Liver (tissue), 9 donors: ENCODE results near the gene ZDHHC14. TPM values are rescaled to one million over a fixed set of nuclear protein-coding genes. Genes with fewer than 3 reads are reported as not detected.

ENCODE experiments used
- DNase-seq: peaks from one replicate; pipeline ENCODE4 v3.0.0-alpha.2; 2017; ENCODE audit warnings: low spot score
- H3K27ac ChIP-seq, 2 donors: one replicate each; pipeline ENCODE4 v1.7.0; 2013; ENCODE audit warnings: inconsistent platforms in 2 of 2, low read length in 2 of 2, control low read depth in 1 of 2, low read depth in 1 of 2, mild to moderate bottlenecking in 1 of 2
- H3K27me3 ChIP-seq, 4 donors: one replicate each; pipeline versions ENCODE4 v1.6.1 to v1.7.0; 2013; ENCODE audit warnings: low read length in 3 of 4, inconsistent platforms in 1 of 4, mild to moderate bottlenecking in 1 of 4, moderate library complexity in 1 of 4; ENCODE audit not compliant: control insufficient read depth in 4 of 4, insufficient read depth in 4 of 4
- H3K36me3 ChIP-seq, 4 donors: one replicate each; pipeline versions ENCODE4 v1.6.1 to v1.7.0; 2013; ENCODE audit warnings: low read length in 3 of 4, mild to moderate bottlenecking in 3 of 4, low read depth in 1 of 4, moderate library complexity in 1 of 4; ENCODE audit not compliant: control insufficient read depth in 4 of 4, insufficient read depth in 3 of 4
- H3K4me1 ChIP-seq, 4 donors: one replicate each; pipeline versions ENCODE4 v1.6.1 to v1.7.0; 2013; ENCODE audit warnings: low read length in 3 of 4, mild to moderate bottlenecking in 3 of 4, moderate library complexity in 1 of 4; ENCODE audit not compliant: control insufficient read depth in 4 of 4, insufficient read depth in 4 of 4
- H3K4me3 ChIP-seq, 3 donors: one replicate each; pipeline versions ENCODE4 v1.6.1 to v1.7.0; 2013; ENCODE audit warnings: low read length in 3 of 3, control low read depth in 1 of 3, low read depth in 1 of 3, mild to moderate bottlenecking in 1 of 3
- H3K9ac ChIP-seq, 2 donors: one replicate each; pipeline ENCODE4 v1.7.0; 2013; ENCODE audit warnings: low read length in 2 of 2, mild to moderate bottlenecking in 2 of 2, moderate library complexity in 2 of 2, control low read depth in 1 of 2, low read depth in 1 of 2
- H3K9me3 ChIP-seq, 4 donors: one replicate each; pipeline versions ENCODE4 v1.6.1 to v1.7.0; 2013; ENCODE audit warnings: low read length in 3 of 4; ENCODE audit not compliant: control insufficient read depth in 4 of 4
- EGR1 ChIP-seq, 2 donors: IDR thresholded peaks; 2 replicates each; pipeline ENCODE4 v1.6.1; 2016 to 2018; ENCODE audit warnings: antibody characterized with exemption in 2 of 2, low read depth in 2 of 2
- FOXA1 ChIP-seq: IDR thresholded peaks from 2 replicates; pipeline ENCODE4 v1.6.1; 2016; ENCODE audit warnings: antibody characterized with exemption
- HNF4A ChIP-seq, 2 donors: conservative IDR thresholded peaks; 2 replicates each; pipeline ENCODE4 v1.6.1; 2016; ENCODE audit warnings: antibody characterized with exemption in 2 of 2, mild to moderate bottlenecking in 2 of 2
- NR2F2 ChIP-seq: IDR thresholded peaks from 2 replicates; pipeline ENCODE4 v1.6.1; 2016; ENCODE audit warnings: antibody characterized with exemption
- REST ChIP-seq: IDR thresholded peaks from 2 replicates; pipeline ENCODE4 v1.6.1; 2016; ENCODE audit warnings: antibody characterized with exemption, mild to moderate bottlenecking
- RXRA ChIP-seq, 2 donors: IDR thresholded peaks; 2 replicates each; pipeline ENCODE4 v1.6.1; 2017 to 2018; ENCODE audit warnings: antibody characterized with exemption in 2 of 2, mild to moderate bottlenecking in 1 of 2
- SP1 ChIP-seq: IDR thresholded peaks from 2 replicates; pipeline ENCODE4 v1.6.1; 2018; ENCODE audit warnings: antibody characterized with exemption, mild to moderate bottlenecking
- TAF1 ChIP-seq: conservative IDR thresholded peaks from 2 replicates; pipeline ENCODE4 v1.6.1; 2016; ENCODE audit warnings: antibody characterized with exemption, mild to moderate bottlenecking
- ZBTB33 ChIP-seq: IDR thresholded peaks from 2 replicates; pipeline ENCODE4 v1.6.1; 2016; ENCODE audit warnings: antibody characterized with exemption
- whole genome bisulfite sequencing: extraction: QIAGEN DNeasy Blood & Tissue Kit; methylation state at CpG from one replicate; pipeline ENCODE4 v1.1.7; 2013; 5-methylcytosine and 5-hydroxymethylcytosine counted together
- polyA plus RNA-seq, 2 donors: library from polyadenylated mRNA; stranded (reverse) in 1 of 2; unstranded in 1 of 2; fragments of 200-250 nt in 1 of 2; fragments of >200 nt in 1 of 2; fragmentation: Nextera tagmentation in 1 of 2; extraction: Ambion mirVana in 1 of 2; gene quantifications; one replicate each; pipeline versions ENCODE4 v1.2.1 to v1.2.3, GENCODE V29; 2013 to 2015
- total RNA-seq, 2 donors: library from RNA; depleted of rRNA; stranded (reverse); fragments of >200 nt; gene quantifications; one replicate each; pipeline ENCODE4 v1.2.3, GENCODE V29; 2014
- TF ChIP-seq, protein P1 (sequence below): IDR thresholded peaks from 2 replicates; pipeline ENCODE4 v1.6.1; 2016; ENCODE audit warnings: antibody characterized with exemption
- TF ChIP-seq, protein P2 (sequence below): IDR thresholded peaks from 2 replicates; pipeline ENCODE4 v1.6.1; 2016; ENCODE audit warnings: antibody characterized with exemption
- TF ChIP-seq, protein P3 (sequence below): fragments of 150-350 bp; IDR thresholded peaks from 2 replicates; pipeline ENCODE4 v1.5.1; 2017; ENCODE audit warnings: improper control_type of control experiment, low read depth, low read length; ENCODE audit not compliant: missing input control
- donor health status: healthy.
- donor health status: healthy.
- donor health status: healthy.
- donor health status: healthy.
- donor health status: healthy.

ZDHHC14 gene
- total and polyA plus RNA-seq, 4 donors: 4.4 to 11.7 (median 8.4) TPM

DNA sequence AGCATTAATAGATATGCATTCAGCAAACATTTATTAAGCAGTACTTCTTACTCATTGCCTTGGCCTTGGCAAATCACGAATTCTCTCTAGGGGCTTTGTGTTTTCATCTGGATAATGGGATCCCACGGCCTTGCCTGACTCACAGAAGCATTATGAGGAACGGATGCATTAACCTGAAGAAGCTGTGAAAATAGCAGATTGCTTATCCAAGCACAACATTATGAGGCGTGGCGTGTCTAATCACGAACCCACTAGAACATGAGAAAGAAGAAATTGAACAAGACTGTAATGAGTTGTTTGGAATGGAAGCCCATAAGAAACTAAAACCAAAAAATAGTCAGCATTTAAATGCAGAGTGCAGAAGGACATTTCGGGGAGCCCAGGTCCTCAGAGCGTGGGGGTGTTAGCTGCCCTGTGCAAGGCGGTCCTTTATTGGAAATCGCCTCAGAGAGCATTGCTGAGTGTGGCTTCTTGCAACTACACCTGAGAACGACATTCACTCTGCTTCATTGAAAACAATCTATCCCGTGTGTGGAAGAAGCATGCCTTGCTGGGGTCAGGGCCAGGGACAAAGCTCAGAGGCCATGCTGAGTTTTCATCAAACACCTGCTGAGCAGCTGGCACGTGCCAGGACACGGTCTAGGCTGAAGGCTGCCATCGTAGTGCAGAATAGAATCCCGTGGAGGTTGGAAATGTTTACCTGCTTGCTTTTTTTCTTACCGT, 179.9 kb downstream of the ZDHHC14 start:
- H3K9me3 ChIP-seq: no peaks in the 10 kb centered on the region
- no peak overlapping the region for H3K9ac ChIP-seq
- peaks cover 5 to 38% (median 26%) of the 10 kb centered on the region in 4 donors for H3K4me1 ChIP-seq
- H3K36me3 ChIP-seq: no peaks in the 10 kb centered on the region
- DNase-seq: no peak
- WGBS: 77% methylated on average over 17 of the region's 17 CpGs
- H3K27ac ChIP-seq: no peak overlapping the region
- TF ChIP-seq NR2F2 (no peak), HNF4A (conservative IDR thresholded peaks at IDR 0.05) (peak; percentile 67 to 68), FOXA1 (no peak), EGR1 (IDR thresholded peaks at IDR 0.05; ENCODE audit: low read depth in 2 of 2) (no peak), TAF1 (no peak), SP1 (peak; percentile 14), RXRA (IDR thresholded peaks at IDR 0.05) (peak; percentile 61 to 62)
- TF ChIP-seq, protein P1, sequence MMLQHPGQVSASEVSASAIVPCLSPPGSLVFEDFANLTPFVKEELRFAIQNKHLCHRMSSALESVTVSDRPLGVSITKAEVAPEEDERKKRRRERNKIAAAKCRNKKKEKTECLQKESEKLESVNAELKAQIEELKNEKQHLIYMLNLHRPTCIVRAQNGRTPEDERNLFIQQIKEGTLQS: no peak
- TF ChIP-seq, protein P2, sequence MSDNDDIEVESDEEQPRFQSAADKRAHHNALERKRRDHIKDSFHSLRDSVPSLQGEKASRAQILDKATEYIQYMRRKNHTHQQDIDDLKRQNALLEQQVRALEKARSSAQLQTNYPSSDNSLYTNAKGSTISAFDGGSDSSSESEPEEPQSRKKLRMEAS: peak; percentile 27
- no peak overlapping the region for H3K4me3 ChIP-seq
- no peaks in the 10 kb centered on the region for H3K27me3 ChIP-seq

GRCh38 chr6:157561414-157561790, 180.4 kb downstream of the ZDHHC14 start:
- no peak overlapping the region for H3K9ac ChIP-seq
- no peak overlapping the region for H3K4me3 ChIP-seq
- WGBS: 98% methylated on average over 8 of the region's 8 CpGs
- H3K4me1 ChIP-seq: peaks cover 5 to 35% (median 24%) of the 10 kb centered on the region in 4 donors
- TF ChIP-seq REST: no peak
- no peak for TF ChIP-seq SP1
- TF ChIP-seq, protein P3, sequence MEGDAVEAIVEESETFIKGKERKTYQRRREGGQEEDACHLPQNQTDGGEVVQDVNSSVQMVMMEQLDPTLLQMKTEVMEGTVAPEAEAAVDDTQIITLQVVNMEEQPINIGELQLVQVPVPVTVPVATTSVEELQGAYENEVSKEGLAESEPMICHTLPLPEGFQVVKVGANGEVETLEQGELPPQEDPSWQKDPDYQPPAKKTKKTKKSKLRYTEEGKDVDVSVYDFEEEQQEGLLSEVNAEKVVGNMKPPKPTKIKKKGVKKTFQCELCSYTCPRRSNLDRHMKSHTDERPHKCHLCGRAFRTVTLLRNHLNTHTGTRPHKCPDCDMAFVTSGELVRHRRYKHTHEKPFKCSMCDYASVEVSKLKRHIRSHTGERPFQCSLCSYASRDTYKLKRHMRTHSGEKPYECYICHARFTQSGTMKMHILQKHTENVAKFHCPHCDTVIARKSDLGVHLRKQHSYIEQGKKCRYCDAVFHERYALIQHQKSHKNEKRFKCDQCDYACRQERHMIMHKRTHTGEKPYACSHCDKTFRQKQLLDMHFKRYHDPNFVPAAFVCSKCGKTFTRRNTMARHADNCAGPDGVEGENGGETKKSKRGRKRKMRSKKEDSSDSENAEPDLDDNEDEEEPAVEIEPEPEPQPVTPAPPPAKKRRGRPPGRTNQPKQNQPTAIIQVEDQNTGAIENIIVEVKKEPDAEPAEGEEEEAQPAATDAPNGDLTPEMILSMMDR: no peak
- no peak for TF ChIP-seq ZBTB33
- TF ChIP-seq NR2F2: no peak
- no peak for TF ChIP-seq EGR1 (IDR thresholded peaks at IDR 0.05; ENCODE audit: low read depth in 2 of 2)
- TF ChIP-seq FOXA1: no peak
- no peak for TF ChIP-seq RXRA (IDR thresholded peaks at IDR 0.05)
- no peaks in the 10 kb centered on the region for H3K27me3 ChIP-seq
- H3K9me3 ChIP-seq: no peaks in the 10 kb centered on the region
- no peak overlapping the region for H3K27ac ChIP-seq
- no peak for DNase-seq
- H3K36me3 ChIP-seq: peaks cover 0 to 2% (median 0%) of the 10 kb centered on the region in 4 donors
